SH-SY5Y (cell line): ENCODE data around the gene B4GALT2.

Source experiments
- GATA2 ChIP-seq: IDR thresholded peaks from 2 replicates; pipeline ENCODE4 v1.6.1; 2011; ENCODE audit warnings: mild to moderate bottlenecking, low read depth, low read length
- GATA3 ChIP-seq: IDR thresholded peaks from 2 replicates; pipeline ENCODE4 v1.6.1; 2011; ENCODE audit warnings: low read depth, mild to moderate bottlenecking, low read length, moderate library complexity

Gene B4GALT2

GRCh38 chr1:44040418-44040817 lies 61.4 kb downstream of the B4GALT2 start:
- TF ChIP-seq GATA2 (no peak), GATA3 (no peak)
